HG03139 (cell line): ENCODE data around the gene CDC42BPA.

Source experiments
- ATAC-seq: cut with Tn5 transposase; IDR thresholded peaks from one replicate; pipeline ENCODE4 v1.9.1; 2021; ENCODE audit not compliant: unreplicated experiment

Gene CDC42BPA

DNA sequence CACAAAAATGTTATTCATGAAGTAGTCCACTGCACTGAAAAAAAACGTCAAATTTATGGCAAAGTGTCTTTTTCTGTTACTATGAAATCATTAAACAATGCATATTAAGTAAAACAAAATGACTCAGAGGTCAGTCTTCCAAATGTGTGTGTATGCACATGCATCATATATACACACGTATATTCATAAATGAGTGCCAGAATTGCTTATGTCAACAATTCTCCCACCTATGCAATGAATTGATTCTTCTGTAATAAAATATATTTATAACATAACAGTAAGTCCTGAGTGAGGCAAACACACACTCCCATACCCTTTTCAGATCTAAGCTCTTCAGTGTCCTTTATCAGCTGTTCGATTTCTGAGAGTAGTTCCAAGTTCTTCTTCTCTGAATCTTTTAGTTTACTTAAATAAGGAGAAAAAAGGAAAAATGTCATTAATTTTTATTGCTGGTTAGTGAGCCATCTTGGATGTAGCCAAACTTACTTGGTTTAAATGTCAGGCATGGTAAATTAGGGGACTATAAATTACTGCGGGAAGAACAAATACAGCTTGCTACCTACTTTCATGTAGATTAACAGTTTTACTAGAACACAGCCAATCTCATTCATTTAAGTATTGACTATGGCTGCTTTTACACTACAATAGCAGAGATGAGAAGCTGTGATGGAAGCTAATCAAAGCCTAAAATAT is 246.3 kb downstream of the CDC42BPA start:
- no peak for ATAC-seq

DNA sequence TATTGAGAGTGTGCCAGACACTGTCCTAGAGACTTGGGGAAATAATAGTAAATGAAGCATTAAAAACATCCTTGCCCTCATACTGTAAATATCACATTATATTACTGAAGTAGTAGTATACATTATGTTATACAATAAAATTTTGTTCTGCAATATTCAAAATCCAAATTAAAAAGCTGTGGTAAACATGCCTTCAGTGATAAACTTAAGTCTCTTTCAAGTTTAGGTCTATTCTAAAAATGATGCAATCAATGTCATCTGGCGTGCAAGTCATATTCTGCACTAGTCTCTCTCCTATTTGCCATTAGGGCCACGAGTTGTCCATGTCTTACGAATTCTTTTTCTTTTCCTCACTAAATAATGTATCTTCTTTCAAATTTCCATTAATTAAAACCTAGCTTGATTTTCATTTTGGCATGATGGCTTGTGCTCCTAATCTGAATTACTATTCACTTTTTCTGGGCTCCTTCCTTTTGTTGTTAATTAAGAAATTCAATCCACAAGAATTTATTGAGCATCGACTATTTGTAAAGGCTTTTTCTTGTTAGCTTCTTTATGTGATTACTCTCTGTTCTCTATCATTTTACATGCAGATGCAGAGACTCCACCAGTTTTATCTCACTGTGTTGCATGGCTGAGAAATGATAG is 247.5 kb downstream of the CDC42BPA start:
- no peak for ATAC-seq

DNA sequence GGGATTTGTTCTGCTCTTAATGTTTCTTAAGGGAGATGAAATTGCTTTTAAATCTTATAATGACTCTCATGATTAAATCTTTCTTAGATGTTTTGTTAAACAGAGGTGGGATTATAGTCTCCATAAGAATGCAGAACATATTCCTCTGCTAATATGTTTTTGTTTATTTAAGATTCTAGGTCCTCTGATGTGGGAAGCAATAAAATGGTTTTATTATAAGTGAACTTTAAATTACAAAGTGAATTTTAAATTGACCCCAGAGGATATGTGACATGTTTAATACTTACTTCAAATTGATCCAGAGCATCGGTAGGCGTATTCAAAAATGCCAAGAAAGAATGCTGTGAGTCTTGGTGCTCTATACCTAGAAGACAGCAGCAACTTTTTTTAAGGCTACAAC is 248.8 kb downstream of the CDC42BPA start:
- no peak for ATAC-seq

DNA sequence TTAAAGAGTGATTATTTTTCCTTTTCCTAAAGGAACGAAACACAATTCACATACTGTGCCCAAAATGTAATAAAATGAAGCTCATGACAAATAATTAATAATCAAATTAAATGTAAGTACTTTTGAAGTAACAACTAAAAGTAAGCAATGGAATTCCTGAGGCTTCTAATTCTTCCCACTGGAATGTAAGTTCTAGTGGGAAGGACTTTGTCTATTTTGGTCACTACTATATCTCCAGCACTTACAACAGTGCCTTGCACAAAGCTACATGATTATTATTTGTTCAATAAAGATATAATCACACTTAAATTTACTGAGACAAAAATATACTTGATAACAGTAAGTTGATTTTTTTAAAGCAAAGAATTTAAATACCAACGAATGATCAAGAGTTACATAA is 249.4 kb downstream of the CDC42BPA start:
- no peak for ATAC-seq

DNA sequence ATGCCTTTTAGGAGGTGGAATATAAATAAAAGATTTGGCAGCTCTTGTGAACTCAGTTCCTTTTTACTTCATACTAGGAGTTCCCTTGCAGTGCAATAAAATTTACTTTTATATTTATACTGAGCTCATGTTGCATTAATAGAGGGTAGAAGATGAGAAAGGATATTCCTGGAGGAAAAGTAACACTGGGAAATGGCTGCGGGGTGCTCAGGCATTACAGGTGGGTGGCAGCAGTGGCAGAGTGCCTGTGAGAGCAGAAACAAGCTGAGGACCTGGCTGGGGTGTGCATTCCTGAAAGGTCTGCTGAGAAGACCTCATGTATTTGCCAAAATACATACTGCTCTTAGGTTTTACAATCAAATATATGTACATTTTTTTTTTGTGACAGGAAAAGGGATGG is 251.3 kb downstream of the CDC42BPA start:
- ATAC-seq, result no peak

DNA sequence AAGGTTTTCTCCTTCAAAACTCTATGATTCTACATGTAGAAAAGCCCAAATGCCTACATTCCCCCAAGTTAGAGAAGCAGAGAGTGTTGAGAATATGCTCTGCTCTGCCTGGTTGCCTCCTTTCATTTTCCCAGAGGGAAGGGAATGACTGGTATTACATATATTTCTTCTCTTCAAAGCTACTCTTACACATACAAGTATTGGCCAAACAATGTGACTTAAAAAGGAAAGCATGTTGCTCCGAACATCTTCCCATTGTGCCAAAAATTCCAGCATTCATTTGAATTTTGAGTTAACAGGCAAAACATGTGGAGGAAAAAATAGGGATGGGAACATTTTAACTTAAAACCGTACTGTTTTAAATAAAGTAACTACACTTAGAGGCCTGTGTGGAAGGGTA is 253.0 kb downstream of the CDC42BPA start:
- no peak for ATAC-seq

DNA sequence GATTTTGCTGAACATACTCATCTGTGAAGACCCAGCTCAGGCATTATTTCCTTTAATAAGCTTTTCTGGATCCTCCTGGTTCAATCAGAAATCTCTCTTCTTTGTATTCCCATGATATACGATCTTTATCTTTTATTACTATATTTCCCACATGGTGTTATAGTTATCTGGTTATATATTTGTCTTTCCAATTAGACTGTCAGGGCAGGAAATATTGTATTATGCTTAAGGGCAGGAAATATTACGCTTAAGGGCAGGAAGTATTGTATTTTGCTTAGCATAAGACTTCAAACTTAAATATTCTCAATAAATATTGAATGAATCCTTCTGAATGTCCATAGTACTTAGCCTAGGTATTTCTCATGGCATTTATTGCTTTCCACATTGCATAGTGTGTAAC is 256.0 kb downstream of the CDC42BPA start:
- no peak for ATAC-seq

DNA sequence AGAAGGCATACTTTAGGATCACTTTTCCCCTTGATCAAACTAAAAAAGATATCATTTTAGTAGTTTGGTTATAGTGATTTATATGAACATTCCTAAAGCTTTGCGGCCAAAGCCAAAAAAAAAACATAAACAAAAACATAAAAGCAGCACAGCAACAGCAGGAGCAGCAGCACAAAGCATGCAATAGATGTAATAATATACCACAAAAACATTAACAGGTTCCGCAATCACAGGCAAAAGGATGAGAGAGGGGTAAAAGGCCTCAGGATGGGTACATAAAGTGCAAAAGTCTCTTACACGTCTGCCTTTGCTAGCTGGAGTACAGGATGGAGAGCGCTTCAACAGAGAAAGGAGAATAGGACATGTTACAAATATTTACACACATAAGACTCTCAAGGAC is 259.2 kb downstream of the CDC42BPA start:
- ATAC-seq, result no peak

DNA sequence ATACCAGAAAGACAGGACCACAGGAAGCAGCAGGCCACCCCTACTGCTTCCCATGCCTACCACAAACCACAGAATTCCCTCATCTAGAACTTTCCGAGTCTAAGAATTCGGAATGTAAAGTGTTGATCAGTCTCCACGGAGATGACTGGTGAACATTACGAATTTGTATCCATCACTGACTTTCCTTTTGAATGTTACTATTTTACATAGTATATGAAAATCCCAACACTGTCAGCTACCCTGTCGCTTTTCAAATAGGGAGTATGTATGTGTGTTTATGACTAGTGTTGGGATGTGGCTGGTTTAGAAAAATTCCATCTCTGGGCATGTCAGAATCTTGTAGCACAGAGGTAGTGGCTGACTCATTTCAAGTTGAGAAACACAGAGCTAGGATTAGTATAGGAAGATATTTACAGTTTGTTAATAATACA is 260.0 kb downstream of the CDC42BPA start:
- no peak for ATAC-seq

DNA sequence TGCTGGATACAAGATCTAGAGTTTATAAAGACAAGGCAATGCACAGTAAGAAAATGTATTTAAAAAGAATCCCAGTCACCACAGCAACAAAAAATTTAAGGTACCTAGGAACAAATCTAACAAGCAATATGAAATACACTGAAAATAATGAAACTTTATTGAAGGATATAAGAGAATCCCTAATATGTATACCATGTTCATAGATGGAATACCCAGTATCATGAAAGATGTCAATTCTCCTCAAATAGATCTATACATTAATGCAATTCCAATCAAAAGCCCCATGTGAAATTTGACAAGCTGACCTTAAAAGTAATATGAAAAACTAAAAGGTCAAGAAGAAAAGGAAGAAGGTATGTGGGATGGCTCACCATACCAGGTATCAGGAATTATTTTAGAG is 269.0 kb downstream of the CDC42BPA start:
- no peak for ATAC-seq

DNA sequence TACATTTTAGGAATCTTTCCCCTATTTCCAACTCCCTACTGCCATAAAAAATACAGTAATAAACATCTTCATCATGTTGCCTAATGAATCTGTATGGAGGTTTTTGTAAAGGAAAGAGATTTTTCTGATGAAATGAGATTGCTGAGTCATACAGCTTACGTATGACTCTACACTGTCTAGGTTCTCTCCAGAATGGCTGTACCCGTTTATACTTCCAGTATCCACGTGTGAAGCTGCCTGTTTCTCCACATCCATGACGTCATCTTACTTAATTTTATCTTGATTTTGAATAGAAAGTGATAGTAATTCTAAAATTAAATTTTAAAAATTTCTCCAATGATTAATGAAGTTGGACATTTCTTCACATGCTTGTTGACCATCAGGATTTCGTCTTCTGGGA is 274.5 kb downstream of the CDC42BPA start:
- no peak for ATAC-seq

DNA sequence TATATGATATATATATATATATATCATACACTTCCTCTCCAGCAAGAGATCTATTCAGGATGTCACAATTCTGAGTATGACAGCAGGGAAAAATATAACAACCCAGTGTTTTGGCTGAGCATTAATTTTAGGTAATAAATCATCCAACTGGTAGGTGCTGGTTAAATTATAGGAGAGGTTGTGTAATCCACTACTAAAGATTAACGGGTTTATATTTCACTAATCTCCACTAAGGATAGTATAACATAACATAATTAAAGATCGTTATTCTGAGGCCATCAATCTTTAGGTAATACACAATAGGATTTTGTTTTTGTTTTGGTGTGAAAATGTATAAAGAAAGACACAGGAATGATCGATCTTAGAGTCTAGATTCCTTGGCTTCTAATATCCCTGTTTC is 276.0 kb downstream of the CDC42BPA start:
- ATAC-seq, result no peak

DNA sequence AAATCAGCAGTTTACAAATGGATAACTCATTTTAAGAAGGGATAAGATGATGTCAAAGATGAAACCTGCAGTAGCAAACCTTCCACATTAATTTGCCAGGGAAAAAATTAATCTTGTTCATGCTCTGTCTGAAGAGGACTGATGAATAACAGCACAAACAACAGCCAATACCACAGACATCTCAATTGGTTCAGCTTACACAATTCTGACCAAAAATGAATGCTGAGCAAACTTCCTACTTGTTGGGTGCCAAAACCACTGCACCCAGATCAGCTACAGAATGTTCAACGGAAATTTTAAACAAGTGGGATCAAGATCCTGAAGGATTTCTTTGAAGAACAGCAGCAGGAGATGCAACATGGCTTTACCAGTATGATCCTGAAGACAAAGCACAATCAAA is 279.9 kb downstream of the CDC42BPA start:
- no peak for ATAC-seq

DNA sequence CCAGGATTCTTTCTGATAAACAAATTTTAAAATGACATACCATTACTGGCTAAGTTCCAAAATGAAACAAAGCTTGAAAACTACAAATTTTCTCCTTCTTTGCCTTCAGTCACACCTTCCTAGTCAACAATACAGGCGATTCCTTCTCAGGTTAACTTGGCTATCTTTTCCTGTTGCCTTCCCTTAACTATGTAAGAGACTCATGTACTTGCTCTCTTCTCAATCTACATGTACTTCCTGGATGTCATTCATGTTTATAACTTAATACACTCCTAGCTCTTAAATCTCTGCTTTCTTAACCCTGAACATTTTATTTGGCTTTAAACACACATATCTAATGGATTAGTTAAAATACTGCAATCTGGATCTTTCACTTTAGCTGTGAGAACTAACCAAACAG is 281.2 kb downstream of the CDC42BPA start:
- ATAC-seq, result no peak

DNA sequence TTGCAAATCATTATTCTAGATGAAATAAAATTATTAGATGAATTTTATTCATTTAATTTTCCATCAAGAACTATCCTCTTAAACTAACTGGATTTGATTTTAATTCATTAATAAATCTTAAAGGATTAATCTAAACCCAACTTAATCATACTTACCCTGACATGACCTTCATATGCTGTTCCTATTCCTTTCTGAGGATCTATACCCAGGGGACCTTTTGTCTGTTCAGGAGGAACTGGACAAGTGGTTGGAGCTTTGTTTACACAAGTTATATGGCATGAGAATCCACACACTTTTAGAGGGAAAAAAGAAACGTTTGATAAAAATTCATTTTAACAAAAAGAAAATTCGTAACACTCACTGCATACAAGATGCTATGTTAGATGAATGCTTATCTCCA is 283.0 kb downstream of the CDC42BPA start:
- ATAC-seq, result no peak

DNA sequence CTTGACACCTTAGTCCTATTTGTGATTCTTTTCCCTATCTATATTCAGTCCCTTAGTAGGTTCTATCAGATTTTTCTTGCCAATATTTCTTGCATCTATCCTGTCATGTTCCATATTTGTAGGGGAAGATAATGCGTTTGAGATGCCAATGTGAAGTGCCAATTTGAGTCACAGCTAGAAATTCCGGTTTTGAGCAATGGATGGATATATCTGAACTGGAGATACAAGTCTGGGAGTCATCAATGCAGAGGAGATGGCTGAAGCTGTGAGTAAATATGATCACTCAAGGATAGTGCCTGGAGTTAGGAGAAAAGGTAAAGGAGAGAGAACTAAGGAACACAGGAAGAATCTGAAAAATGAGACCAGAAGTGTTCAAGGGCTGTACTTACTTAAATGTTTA is 284.4 kb downstream of the CDC42BPA start:
- ATAC-seq, result no peak

DNA sequence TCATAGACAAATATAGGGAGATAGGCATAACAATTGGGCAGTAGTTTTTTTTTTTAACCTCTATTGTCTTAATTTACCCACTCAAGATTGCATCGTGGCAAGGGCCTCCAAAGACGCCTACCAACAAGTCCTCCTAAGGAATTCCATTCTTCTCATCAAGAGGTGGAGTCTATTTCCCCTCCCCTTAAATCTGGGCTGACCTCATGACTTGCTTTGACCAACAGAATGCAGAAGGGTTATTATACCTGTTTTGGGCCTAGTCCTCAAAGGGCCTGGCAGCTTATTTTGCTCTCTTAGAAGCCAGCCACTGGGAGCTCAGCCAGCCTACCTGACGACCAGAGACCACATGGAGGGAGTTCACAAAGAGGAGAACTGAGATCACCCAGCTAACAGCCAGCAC is 285.9 kb downstream of the CDC42BPA start:
- no peak for ATAC-seq

DNA sequence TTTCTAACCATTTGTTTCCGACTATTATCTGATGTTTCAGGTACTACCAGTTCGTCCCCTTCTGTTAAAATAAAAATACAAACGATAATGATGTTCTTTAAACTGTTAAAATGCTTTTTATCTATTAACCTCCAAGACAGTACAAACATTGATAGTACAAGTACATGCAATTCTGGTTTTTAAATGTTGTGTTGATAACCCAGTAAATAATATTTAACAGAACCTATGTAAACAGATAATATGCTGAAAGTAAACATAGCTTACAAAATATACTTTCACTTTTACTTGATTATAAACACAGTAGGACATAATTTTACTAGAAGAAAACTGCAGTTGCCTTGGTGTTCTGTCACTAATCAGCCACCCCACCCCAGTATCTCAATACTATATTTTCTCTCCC is 301.3 kb downstream of the CDC42BPA start:
- no peak for ATAC-seq

DNA sequence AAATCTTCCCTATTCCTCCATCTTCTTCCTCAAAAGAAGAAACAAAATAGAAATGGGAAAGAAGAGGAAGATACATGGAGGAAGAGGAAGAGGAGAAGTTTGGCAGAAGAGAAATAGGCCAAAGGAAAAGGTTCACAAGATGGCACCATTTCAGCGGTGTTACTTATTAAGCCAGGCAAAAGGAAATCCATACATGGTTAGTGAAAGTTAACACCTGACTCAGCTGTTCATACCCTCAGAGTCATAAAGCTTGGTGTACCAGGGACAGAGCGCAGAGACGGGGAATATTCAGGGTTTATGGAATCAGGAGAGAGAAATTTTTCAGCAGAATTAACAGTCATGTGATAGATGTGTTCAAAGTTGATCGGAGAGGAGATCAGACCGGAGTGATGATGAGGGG is 307.6 kb downstream of the CDC42BPA start:
- no peak for ATAC-seq

DNA sequence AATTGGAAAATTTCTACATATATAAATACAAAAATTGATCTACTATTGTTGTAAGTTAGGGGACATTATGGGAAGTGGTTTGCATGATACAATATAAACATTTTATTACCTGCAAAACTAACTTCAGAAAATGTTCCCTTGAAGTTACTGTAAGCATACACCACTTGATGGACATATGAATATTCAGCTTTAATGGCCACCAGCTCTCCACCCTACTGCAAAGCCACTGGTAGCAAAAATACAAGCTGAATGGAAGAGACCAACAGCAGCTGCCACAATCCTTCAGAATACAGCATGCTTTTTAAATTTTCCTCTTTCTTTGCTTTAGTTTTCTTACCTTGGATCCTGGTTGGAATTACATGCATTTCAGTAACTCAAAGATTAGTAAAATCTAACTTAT is 308.4 kb downstream of the CDC42BPA start:
- ATAC-seq, result no peak

DNA sequence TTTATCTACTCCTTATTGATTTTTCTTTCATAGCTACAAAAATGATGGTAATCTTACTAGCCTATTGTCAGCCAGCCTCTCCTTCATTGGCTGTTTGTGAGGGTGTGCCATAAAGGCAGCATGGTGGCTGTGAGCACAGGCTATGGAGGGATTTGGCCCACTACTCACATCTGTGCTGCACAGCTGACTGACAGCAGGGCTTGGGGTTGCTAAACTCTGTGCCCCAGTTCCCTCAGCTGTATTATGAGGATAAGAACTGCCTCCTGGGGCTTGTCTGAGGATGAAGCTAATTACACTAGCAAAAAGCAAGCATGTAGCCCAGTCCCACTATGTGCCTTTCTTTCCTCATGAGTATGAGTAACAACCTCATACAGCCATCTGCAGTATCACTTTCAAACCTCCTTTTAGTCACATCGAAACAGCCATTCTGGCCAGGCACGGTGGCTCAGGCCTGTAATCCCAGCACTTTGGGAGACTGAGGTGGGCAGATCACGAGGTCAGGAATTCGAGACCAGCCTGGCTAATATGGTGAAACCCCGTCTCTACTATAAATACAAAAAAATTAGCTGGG is 312.0 kb downstream of the CDC42BPA start:
- no peak for ATAC-seq

DNA sequence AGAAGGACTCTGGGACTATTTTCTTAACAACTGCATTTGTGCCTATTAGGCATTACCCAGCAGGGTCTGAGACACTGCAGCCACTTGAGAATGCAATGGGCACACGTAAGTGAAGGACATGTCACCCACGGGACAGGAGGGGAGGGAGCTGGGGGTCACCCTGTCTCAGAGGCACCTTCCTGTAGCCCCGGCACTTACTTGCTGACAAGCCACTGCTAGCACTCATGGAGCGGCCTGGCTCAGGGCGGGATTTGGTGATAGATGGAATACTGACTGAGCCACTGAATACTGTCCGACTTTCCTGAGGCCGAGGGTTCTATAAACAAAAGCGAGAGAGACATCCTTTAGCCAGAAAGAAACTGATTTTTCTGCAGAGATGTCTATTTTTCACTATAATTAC is 313.5 kb downstream of the CDC42BPA start:
- ATAC-seq, result no peak

DNA sequence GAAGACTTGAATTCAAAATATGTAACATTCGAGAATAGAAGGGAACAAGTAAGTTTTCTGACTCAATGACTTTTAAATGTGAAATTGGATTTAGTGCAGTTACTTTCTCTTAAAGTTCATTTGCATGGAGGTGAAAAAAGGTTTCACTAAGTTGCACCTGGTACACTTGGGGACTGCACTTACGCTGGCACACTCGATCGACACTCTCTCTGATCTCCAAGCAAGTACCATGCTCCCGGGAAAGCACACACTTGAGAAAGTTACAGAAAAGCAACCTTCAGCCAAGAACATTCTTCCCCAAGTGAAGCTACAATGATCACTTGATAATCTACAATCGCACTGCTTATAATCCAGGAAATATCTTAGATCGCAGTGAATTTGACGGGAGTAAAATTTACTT is 315.1 kb downstream of the CDC42BPA start:
- ATAC-seq, result no peak
